GM21825 (cell line): ENCODE measurements around the gene PIP4K2C.

Source experiments
- ATAC-seq: cut with Tn5 transposase; IDR thresholded peaks from one replicate; pipeline ENCODE4 v1.9.1; 2021; ENCODE audit warnings: mild to moderate bottlenecking, moderate library complexity; ENCODE audit not compliant: unreplicated experiment

Gene PIP4K2C

GRCh38 chr12:57620245-57620935, 29.4 kb downstream of the PIP4K2C start:
- no peak for ATAC-seq

DNA sequence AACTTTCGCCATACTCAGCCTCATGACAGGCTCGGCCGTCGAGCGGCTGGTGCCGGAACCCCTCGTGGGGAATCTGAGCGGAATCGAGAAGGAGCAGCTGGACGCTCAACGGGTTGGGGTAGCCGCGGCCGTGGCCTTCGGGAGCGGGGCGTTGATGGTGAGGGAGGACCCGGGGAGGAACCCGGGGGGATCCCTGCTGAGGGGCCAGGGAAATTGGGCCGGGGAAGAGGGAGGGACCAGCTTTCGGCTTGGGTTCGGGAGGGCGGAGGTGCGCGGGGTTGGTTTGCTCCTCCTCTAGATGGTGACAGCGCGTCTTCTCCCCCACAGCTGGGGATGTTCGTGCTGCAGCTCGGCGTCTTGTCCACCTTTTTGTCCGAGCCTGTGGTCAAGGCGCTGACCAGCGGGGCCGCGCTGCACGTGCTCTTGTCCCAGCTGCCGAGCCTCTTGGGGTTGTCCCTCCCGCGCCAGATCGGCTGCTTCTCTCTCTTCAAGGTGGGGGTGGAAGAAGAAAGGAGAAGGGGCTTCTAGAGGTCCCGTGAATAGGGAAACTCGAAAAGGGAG, 30.0 kb downstream of the PIP4K2C start:
- ATAC-seq: no peak

DNA sequence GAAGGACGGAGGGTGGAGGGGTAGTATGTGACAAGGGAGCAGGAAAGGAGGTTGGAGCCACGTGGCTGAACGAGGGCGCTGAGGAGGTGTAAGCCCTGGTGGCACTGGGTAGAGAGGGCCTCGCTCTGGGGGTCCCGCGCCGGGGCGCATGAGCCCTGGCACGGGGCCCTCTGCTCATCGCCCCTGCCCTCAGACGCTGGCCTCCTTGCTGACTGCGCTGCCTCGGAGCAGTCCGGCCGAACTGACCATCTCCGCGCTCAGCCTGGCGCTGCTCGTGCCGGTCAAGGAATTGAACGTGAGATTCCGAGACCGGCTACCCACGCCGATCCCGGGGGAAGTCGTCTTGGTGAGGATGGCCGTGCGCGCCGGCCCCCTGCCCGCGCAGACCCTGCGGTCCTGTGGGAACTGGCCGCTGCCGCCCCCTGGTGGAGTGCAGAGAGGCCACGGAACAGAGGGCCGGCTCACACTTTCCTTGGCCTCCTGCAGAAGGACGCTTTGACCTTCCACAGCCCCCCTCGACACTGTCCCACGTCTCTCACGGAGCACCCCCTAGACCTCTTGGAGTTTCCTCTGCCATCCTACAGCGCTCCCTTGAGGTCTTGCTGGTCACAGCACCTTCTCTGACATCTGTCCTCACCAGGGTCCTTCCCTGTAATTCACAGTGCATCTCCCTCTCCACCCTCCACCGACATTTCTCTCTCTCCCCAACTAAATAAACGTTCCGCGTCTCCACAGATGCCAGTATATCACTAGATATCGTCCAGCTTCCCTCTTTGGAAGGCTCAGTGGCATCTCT, 30.7 kb downstream of the PIP4K2C start:
- no peak for ATAC-seq

DNA sequence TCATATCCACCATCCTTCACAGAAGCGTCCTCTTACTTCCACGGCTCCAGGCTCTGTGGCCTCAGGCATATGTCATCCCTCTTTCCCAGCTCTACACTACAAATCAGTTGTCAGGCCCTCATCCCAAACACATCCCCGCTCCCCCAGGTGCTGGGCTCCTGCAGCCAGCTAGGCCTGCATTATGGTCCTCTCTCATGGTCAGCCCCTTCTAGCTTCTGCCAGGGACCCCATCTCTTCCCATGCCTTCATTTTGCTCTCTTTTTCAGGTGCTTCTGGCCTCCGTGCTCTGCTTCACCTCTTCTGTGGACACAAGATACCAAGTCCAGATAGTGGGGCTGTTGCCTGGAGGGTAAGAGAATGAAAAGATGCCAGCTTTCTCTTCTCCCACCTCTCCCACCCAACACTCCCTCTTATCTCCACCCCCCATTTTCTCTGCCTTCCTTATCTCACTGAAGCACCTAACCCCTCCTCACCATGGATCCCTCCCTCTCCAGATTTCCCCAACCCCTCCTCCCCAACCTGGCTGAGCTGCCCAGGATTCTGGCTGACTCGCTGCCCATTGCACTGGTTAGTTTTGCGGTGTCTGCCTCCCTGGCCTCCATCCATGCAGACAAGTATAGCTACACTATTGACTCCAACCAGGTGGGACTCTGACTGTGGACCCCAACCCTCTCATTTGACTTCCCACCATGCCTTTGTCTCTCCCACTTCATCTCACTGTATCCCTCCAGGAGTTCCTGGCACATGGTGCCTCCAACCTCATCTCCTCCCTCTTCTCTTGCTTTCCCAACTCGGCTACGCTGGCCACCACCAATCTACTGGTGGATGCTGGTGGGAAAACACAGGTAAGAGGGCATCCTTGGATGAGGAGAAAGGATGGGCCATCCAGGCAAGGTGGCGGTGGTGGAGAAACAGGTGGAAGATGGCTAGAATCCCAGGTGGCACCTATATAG, 31.6 kb downstream of the PIP4K2C start:
- no peak for ATAC-seq

- ATAC-seq: no peak
Observed at GRCh38 chr12:57623385-57623784, 32.4 kb downstream of the PIP4K2C start.

GRCh38 chr12:57623811-57624390, 32.9 kb downstream of the PIP4K2C start:
- ATAC-seq: no peak

- no peak for ATAC-seq
Observed at GRCh38 chr12:57624441-57625220, 33.6 kb downstream of the PIP4K2C start.

GRCh38 chr12:57625261-57626032, 34.5 kb downstream of the PIP4K2C start:
- ATAC-seq: no peak

GRCh38 chr12:57626111-57626920, 35.3 kb downstream of the PIP4K2C start:
- ATAC-seq: no peak

DNA sequence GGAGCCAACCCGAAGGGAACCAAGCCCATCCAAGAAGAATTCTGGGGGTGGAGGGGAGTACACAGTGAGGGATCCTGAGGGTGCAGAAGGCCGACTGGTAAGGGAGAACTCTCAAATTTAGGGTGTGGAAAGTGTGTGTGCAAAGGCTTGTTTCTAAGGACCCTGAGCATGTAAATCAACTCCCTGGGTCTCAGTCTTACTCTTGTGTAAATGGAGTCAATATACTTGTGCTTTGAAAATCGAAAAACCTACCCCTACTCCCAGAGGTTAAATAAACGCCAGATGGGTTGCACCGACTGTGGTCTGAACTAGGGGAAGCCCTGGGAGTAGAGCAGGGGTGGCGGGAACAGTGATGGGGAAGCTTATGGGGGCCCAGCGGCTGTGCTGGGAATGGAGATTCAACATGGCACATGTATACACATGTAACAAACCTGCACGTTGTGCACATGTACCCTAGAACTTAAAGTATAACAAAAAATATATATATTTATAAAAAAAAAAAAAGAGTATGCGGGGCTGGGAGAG, 36.0 kb downstream of the PIP4K2C start:
- no peak for ATAC-seq

GRCh38 chr12:57627501-57628279, 36.7 kb downstream of the PIP4K2C start:
- no peak for ATAC-seq

- ATAC-seq: no peak
Observed at GRCh38 chr12:57628280-57629191, 37.5 kb downstream of the PIP4K2C start.

- ATAC-seq: no peak
Observed at GRCh38 chr12:57629897-57630471, 39.0 kb downstream of the PIP4K2C start.

DNA sequence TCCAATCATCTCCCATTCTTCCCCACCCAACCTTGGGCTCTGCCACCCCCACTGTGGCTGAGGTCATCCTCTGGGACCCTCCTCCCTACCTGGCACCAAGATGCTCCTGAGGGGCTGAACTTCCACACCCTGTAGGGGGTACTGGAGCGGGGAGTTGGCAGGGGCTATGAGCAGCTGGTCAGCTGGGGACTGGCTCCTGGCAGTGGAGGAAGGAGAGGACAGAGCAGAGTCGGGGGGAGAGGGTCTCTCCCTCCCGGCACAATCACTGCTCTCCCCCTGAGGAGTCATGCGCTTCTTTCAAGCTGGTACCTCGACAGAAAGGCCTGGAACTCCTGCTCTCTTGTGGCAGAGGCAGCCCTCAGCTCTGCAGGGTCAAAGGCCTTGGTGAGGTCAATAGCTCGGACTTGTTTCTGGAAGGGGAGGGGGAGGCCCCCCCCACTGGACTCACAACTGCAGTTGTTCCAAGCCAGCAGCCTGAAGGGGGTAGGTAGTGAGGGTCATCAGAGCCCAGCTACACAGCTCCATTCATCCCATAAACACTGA, 40.0 kb downstream of the PIP4K2C start:
- ATAC-seq: no peak

- no peak for ATAC-seq
Observed at GRCh38 chr12:57631566-57632072, 40.6 kb downstream of the PIP4K2C start.
